Osteoblast (primary cell): ENCODE measurements around the gene EFNA2. TPM values are rescaled to one million over a fixed set of nuclear protein-coding genes. Genes with fewer than 3 reads are reported as not detected.

Experiments used
- DNase-seq: peaks from one replicate; pipeline ENCODE4 v3.0.0; 2011; ENCODE audit warnings: low spot score, mixed read lengths; ENCODE audit not compliant: insufficient read length; ENCODE audit errors: missing footprints
- H2AFZ ChIP-seq: 2 replicates; pipeline ENCODE4 v1.6.0; 2011; ENCODE audit warnings: mild to moderate bottlenecking, low read length
- H3K27ac ChIP-seq: 2 replicates; pipeline ENCODE4 v1.5.1; 2011; ENCODE audit warnings: mild to moderate bottlenecking, low read depth, low read length, moderate library complexity
- H3K27me3 ChIP-seq: 2 replicates; pipeline ENCODE4 v1.6.0; 2012; ENCODE audit warnings: mild to moderate bottlenecking, control low read depth, inconsistent platforms, low read length, moderate library complexity; ENCODE audit not compliant: insufficient read depth
- H3K36me3 ChIP-seq: 2 replicates; pipeline ENCODE4 v1.5.1; 2011; ENCODE audit warnings: mild to moderate bottlenecking, low read length, control low read depth, moderate library complexity; ENCODE audit not compliant: insufficient read depth
- H3K4me1 ChIP-seq: 2 replicates; pipeline ENCODE4 v1.5.1; 2011; ENCODE audit warnings: mild to moderate bottlenecking, low read length, control low read depth, moderate library complexity; ENCODE audit not compliant: insufficient read depth
- H3K4me2 ChIP-seq: 2 replicates; pipeline ENCODE4 v1.6.0; 2011; ENCODE audit warnings: mild to moderate bottlenecking, low read length; ENCODE audit not compliant: insufficient read depth
- H3K4me3 ChIP-seq: fragments of 200-600 bp; sonication (generic); 3 replicates; pipeline ENCODE4 v1.5.1; 2012; ENCODE audit warnings: mild to moderate bottlenecking, low read length, inconsistent platforms; ENCODE audit not compliant: insufficient read depth
- H3K79me2 ChIP-seq: 2 replicates; pipeline ENCODE4 v1.6.0; 2012; ENCODE audit warnings: mild to moderate bottlenecking, low read length, control low read depth, inconsistent platforms; ENCODE audit not compliant: insufficient read depth
- H3K9me3 ChIP-seq: 2 replicates; pipeline ENCODE4 v1.5.1; 2011; ENCODE audit warnings: low read depth, low read length, control low read depth
- H4K20me1 ChIP-seq: 2 replicates; pipeline ENCODE4 v1.6.0; 2012; ENCODE audit warnings: mild to moderate bottlenecking, low read length, control low read depth; ENCODE audit not compliant: insufficient read depth
- total RNA-seq: library from RNA; depleted of rRNA; stranded (reverse); fragments of >200 nt; gene quantifications from 2 replicates; pipeline ENCODE4 v1.2.3, GENCODE V29; 2012
- TF ChIP-seq, protein P1 (sequence below): IDR thresholded peaks from 2 replicates; pipeline ENCODE4 v1.5.1; 2011; ENCODE audit warnings: mild to moderate bottlenecking, low read depth, low read length, moderate library complexity; ENCODE audit errors: extremely low read depth

Gene EFNA2
- total RNA-seq, 1 donor, result not detected

DNA sequence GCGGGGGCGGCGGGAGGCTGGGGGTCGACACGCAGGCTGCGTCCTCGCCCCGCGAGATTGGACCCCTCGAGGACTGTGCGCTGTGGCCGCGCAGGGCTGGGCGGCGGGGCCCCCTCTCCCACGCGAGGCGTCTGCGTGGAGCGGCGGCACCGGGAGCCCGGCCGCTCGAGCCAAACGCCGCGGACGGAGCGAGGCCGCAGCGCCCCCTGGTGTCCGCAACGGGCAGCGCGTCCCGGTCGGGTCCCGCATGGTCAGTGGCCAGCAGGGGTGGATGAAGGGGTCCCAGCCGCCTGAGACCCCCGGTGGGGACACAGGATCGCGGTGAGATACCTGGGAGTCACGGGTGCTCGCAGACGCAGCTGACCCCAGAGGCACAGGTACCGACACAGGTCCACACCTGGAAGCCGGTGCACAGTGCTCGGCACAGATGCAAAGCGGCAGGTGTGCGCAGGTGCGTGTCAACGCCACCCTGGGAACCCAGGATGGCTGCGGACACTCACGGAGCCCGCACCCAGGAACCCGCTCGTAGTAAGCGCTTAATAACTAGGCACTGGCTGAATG lies 18.7 kb upstream of the EFNA2 start:
- Histone ChIP-seq H3K9me3 (no peaks in the 10 kb centered on the region), H3K36me3 (peaks cover 16% of the 10 kb centered on the region), H3K27me3 (no peaks in the 10 kb centered on the region), H3K4me1 (peaks cover 68% of the 10 kb centered on the region), H3K4me3 (peak overlapping the region; percentile 68), H3K79me2 (peaks cover 27% of the 10 kb centered on the region), H3K4me2 (peak overlapping the region; percentile 84), H4K20me1 (peaks cover 24% of the 10 kb centered on the region), H2AFZ (no peak overlapping the region), H3K27ac (peak overlapping the region; percentile 79)
- peak; percentile 97 for DNase-seq
- TF ChIP-seq, protein P1, sequence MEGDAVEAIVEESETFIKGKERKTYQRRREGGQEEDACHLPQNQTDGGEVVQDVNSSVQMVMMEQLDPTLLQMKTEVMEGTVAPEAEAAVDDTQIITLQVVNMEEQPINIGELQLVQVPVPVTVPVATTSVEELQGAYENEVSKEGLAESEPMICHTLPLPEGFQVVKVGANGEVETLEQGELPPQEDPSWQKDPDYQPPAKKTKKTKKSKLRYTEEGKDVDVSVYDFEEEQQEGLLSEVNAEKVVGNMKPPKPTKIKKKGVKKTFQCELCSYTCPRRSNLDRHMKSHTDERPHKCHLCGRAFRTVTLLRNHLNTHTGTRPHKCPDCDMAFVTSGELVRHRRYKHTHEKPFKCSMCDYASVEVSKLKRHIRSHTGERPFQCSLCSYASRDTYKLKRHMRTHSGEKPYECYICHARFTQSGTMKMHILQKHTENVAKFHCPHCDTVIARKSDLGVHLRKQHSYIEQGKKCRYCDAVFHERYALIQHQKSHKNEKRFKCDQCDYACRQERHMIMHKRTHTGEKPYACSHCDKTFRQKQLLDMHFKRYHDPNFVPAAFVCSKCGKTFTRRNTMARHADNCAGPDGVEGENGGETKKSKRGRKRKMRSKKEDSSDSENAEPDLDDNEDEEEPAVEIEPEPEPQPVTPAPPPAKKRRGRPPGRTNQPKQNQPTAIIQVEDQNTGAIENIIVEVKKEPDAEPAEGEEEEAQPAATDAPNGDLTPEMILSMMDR, result peak; percentile 68

DNA sequence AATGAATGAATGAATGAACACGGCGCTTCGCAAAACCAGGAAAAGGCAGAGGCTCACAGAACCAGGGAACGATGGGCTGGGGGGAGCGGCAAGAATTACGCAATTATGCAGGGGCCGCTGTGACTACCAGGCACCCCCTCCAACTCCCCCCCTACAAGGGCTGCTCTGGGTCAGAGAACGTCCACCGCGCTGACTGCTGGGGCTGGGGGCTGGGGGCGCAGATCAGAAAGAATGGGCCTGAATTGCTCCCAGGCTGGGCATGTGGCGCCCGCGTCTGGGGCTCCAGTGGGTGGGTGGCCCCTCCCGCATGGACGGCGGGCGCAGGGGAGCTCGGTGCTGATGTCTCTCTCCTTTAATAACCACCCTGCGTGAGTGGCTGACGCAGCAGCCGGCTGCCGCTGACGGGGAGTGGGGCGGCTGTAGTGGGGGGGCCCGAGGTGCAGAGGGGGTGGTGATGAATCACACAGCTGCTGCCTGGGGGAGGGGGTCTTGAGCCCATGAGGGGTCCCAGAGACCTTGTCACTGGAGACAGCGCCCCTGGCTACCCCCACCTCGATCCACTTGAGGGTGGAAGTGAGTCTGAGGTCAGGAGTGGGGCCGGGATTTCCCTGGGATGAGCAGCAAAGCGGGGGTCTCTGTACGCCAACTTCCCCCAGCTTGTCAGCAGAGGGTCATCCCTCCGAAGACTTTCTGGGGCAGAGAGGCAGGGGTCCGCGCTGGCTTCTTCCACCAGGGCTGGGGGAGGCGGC lies 18.0 kb upstream of the EFNA2 start:
- peak overlapping the region; percentile 84 for H3K4me2 ChIP-seq
- DNase-seq, result no peak
- peak overlapping the region; percentile 79 for H3K27ac ChIP-seq
- TF ChIP-seq, protein P1, result no peak
- peaks cover 33% of the 10 kb centered on the region for H3K79me2 ChIP-seq
- H3K9me3 ChIP-seq, result no peaks in the 10 kb centered on the region
- H3K4me3 ChIP-seq, result peak overlapping the region; percentile 68
- H4K20me1 ChIP-seq, result peaks cover 24% of the 10 kb centered on the region
- H3K36me3 ChIP-seq, result peaks cover 22% of the 10 kb centered on the region
- peaks cover 61% of the 10 kb centered on the region for H3K4me1 ChIP-seq
- no peak overlapping the region for H2AFZ ChIP-seq
- no peaks in the 10 kb centered on the region for H3K27me3 ChIP-seq

DNA sequence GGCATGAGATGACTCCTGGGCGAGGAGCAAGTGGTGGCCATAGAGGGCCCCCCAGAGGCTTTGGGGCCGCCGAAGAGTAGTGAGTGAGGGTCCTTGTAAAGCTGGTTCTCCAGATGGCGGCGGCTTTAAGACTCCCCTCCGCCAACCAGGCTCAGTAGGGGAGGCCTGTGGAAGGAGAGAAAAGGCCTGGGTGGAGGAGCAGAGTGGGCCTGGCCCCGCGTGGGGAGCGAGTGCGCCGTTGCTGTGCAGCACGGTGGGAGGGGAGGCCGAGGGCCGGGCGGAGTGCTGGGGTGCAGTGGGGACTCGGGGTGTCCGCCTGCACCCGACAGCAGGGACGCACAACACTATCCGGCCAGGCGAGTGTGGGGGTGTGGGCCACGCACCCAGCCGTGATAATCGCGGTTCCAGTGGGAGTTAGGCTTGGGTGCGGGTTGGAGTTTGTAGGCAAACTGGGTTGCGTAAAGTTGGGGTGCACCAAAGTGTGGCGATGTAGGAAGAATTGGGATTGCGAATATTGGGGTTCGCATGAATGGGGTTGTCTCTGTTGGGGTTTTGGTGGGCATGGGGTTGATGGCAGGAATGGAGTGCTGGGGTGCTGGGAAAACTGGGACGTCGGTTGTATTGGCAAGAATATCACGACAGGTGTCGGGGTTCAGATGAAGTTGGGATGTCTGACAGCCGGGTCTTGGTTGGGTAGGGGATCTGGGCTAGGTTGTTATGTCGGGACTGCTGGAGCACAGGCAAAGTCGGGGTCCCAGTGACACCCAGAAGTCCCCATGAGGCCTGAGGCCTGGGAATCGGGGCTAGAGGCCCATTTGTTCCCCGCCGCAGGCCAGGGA lies 17.2 kb upstream of the EFNA2 start:
- Histone ChIP-seq H3K27ac (peak overlapping the region; percentile 79), H3K4me2 (peak overlapping the region; percentile 84), H3K27me3 (no peaks in the 10 kb centered on the region), H3K4me1 (peaks cover 54% of the 10 kb centered on the region), H2AFZ (no peak overlapping the region), H3K4me3 (peak overlapping the region; percentile 47), H3K79me2 (peaks cover 41% of the 10 kb centered on the region), H4K20me1 (peaks cover 29% of the 10 kb centered on the region), H3K9me3 (no peaks in the 10 kb centered on the region), H3K36me3 (peaks cover 30% of the 10 kb centered on the region)
- TF ChIP-seq, protein P1, result no peak
- no peak for DNase-seq
